Measurements from ENCODE around the gene PKHD1.

DNA sequence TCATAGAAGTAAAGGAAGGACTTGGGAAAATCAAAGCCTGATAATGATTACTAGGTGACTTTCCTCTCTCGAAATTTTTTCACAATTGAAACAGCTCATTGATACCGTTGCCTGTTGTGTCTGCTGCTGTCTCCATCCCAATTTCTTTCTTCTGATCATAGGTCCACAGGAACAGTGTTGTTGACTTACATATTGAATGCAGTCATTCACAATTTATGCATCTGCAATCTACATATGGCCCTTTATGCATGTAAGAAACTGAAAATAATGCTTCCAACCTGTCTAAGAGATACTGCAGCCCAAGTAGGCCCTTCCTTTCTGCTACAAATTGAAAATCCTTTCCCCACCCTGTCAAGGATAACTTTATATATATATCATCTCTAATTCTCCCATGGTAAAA, 381.3 kb downstream of the PKHD1 start:
- TF ChIP-seq, protein P1, sequence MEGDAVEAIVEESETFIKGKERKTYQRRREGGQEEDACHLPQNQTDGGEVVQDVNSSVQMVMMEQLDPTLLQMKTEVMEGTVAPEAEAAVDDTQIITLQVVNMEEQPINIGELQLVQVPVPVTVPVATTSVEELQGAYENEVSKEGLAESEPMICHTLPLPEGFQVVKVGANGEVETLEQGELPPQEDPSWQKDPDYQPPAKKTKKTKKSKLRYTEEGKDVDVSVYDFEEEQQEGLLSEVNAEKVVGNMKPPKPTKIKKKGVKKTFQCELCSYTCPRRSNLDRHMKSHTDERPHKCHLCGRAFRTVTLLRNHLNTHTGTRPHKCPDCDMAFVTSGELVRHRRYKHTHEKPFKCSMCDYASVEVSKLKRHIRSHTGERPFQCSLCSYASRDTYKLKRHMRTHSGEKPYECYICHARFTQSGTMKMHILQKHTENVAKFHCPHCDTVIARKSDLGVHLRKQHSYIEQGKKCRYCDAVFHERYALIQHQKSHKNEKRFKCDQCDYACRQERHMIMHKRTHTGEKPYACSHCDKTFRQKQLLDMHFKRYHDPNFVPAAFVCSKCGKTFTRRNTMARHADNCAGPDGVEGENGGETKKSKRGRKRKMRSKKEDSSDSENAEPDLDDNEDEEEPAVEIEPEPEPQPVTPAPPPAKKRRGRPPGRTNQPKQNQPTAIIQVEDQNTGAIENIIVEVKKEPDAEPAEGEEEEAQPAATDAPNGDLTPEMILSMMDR (IDR thresholded peaks at IDR 0.05), result no peak
- no peak for TF ChIP-seq POLR2A (IDR thresholded peaks at IDR 0.05)
- no peak for TF ChIP-seq POLR2AphosphoS5 (IDR thresholded peaks at IDR 0.05; ENCODE audit: insufficient read depth in 1 of 2, low read depth in 1 of 2)
